NCI-H1417 (cell line): ENCODE data around the gene ASB7.

Experiments used
- DNase-seq, 3 experiments: peaks; one replicate each; lab custom pipeline; 2025; lab: John Stamatoyannopoulos, UW

The ASB7 gene

GRCh38 chr15:100597862-100598261 lies 4.5 kb upstream of the ASB7 start:
- DNase-seq: no peak

GRCh38 chr15:100598655-100599054 lies 3.7 kb upstream of the ASB7 start:
- no peak for DNase-seq

GRCh38 chr15:100601163-100601562 lies 1.2 kb upstream of the ASB7 start:
- DNase-seq: no peak

GRCh38 chr15:100601617-100602063 lies 749 bp upstream of the ASB7 start:
- DNase-seq: peak in 1 of 3 experiments; percentile 67

- DNase-seq: peak in 2 of 3 experiments; percentile 52 to 54
These were observed 519 bp downstream of the ASB7 start for GRCh38 chr15:100602823-100603393.

- no peak for DNase-seq
These were observed 10.2 kb downstream of the ASB7 start for GRCh38 chr15:100612539-100612938.

- DNase-seq: no peak
These were observed 10.8 kb downstream of the ASB7 start for GRCh38 chr15:100613208-100613607.

GRCh38 chr15:100614336-100614735 lies 11.9 kb downstream of the ASB7 start:
- DNase-seq: no peak

GRCh38 chr15:100614918-100615317 lies 12.5 kb downstream of the ASB7 start:
- DNase-seq: no peak

GRCh38 chr15:100615801-100616200 lies 13.4 kb downstream of the ASB7 start:
- no peak for DNase-seq

- no peak for DNase-seq
These were observed 14.3 kb downstream of the ASB7 start for GRCh38 chr15:100616700-100617099.

GRCh38 chr15:100623301-100623700 lies 20.9 kb downstream of the ASB7 start:
- no peak for DNase-seq

- DNase-seq: peak; percentile 35 to 90 (median 87)
These were observed 25.5 kb downstream of the ASB7 start for GRCh38 chr15:100627789-100628395.

GRCh38 chr15:100628746-100629145 lies 26.4 kb downstream of the ASB7 start:
- no peak for DNase-seq

GRCh38 chr15:100631831-100632230 lies 29.4 kb downstream of the ASB7 start:
- no peak for DNase-seq

GRCh38 chr15:100633763-100634075 lies 31.3 kb downstream of the ASB7 start:
- peak in 1 of 3 experiments; percentile 53 for DNase-seq

GRCh38 chr15:100635406-100636071 lies 33.1 kb downstream of the ASB7 start:
- no peak for DNase-seq

GRCh38 chr15:100638177-100638730 lies 35.9 kb downstream of the ASB7 start:
- DNase-seq: no peak

- no peak for DNase-seq
These were observed 40.0 kb downstream of the ASB7 start for GRCh38 chr15:100642213-100642949.

- no peak for DNase-seq
These were observed 40.6 kb downstream of the ASB7 start for GRCh38 chr15:100642950-100643338.

- DNase-seq: no peak
These were observed 43.3 kb downstream of the ASB7 start for GRCh38 chr15:100645671-100646070.

- no peak for DNase-seq
These were observed 46.6 kb downstream of the ASB7 start for GRCh38 chr15:100648951-100649350.

GRCh38 chr15:100650685-100651084 lies 48.3 kb downstream of the ASB7 start:
- DNase-seq: no peak
